Mucosa of stomach (tissue), 1 donor: Measurements from ENCODE around the gene TMOD2.
A peak's percentile ranks its signal among the peaks of the same experiment; 100 is the strongest.

Experiments
- H3K27me3 ChIP-seq: one replicate; pipeline ENCODE4 v1.7.0; 2013; ENCODE audit warnings: mild to moderate bottlenecking, low read length; ENCODE audit not compliant: control insufficient read depth, insufficient read depth
- H3K36me3 ChIP-seq: one replicate; pipeline ENCODE4 v1.7.0; 2013; ENCODE audit warnings: low read length; ENCODE audit not compliant: control insufficient read depth, insufficient read depth
- H3K4me1 ChIP-seq: one replicate; pipeline ENCODE4 v1.7.0; 2013; ENCODE audit warnings: mild to moderate bottlenecking, low read length; ENCODE audit not compliant: control insufficient read depth, insufficient read depth
- H3K4me3 ChIP-seq: one replicate; pipeline ENCODE4 v1.7.0; 2013; ENCODE audit warnings: low read length
- H3K9ac ChIP-seq: one replicate; pipeline ENCODE4 v1.7.0; 2013; ENCODE audit warnings: mild to moderate bottlenecking, low read length, moderate library complexity
- H3K9me3 ChIP-seq: one replicate; pipeline ENCODE4 v1.7.0; 2013; ENCODE audit warnings: mild to moderate bottlenecking, low read length, moderate library complexity; ENCODE audit not compliant: control insufficient read depth
- donor health status: Pancreatic carcinoma.

Gene TMOD2

GRCh38 chr15:51721199-51721960 lies 30.0 kb upstream of the TMOD2 start:
- no peaks in the 10 kb centered on the region for H3K27me3 ChIP-seq
- no peak overlapping the region for H3K9ac ChIP-seq
- no peaks in the 10 kb centered on the region for H3K4me1 ChIP-seq
- no peaks in the 10 kb centered on the region for H3K9me3 ChIP-seq
- no peak overlapping the region for H3K4me3 ChIP-seq
- H3K36me3 ChIP-seq = no peaks in the 10 kb centered on the region

GRCh38 chr15:51724199-51724598 lies 27.2 kb upstream of the TMOD2 start:
- Histone ChIP-seq H3K27me3 (no peaks in the 10 kb centered on the region), H3K4me3 (no peak overlapping the region), H3K9me3 (no peaks in the 10 kb centered on the region), H3K9ac (no peak overlapping the region), H3K36me3 (no peaks in the 10 kb centered on the region), H3K4me1 (no peaks in the 10 kb centered on the region)

- Histone ChIP-seq H3K36me3 (no peaks in the 10 kb centered on the region), H3K4me1 (no peaks in the 10 kb centered on the region), H3K9me3 (no peaks in the 10 kb centered on the region), H3K27me3 (no peaks in the 10 kb centered on the region), H3K9ac (no peak overlapping the region), H3K4me3 (no peak overlapping the region)
Measured at GRCh38 chr15:51724673-51725072, 26.7 kb upstream of the TMOD2 start.

- Histone ChIP-seq H3K4me1 (peaks cover 9% of the 10 kb centered on the region), H3K9ac (no peak overlapping the region), H3K9me3 (no peaks in the 10 kb centered on the region), H3K27me3 (no peaks in the 10 kb centered on the region), H3K4me3 (no peak overlapping the region), H3K36me3 (no peaks in the 10 kb centered on the region)
Measured at GRCh38 chr15:51726302-51727073, 24.9 kb upstream of the TMOD2 start.

- Histone ChIP-seq H3K27me3 (no peaks in the 10 kb centered on the region), H3K36me3 (no peaks in the 10 kb centered on the region), H3K9ac (no peak overlapping the region), H3K9me3 (no peaks in the 10 kb centered on the region), H3K4me1 (peaks cover 17% of the 10 kb centered on the region), H3K4me3 (no peak overlapping the region)
Measured at GRCh38 chr15:51727141-51727897, 24.1 kb upstream of the TMOD2 start.

- no peaks in the 10 kb centered on the region for H3K9me3 ChIP-seq
- peak overlapping the region; percentile 68 for H3K9ac ChIP-seq
- peak overlapping the region; percentile 17 for H3K4me3 ChIP-seq
- peaks cover 27% of the 10 kb centered on the region for H3K4me1 ChIP-seq
- no peaks in the 10 kb centered on the region for H3K36me3 ChIP-seq
- H3K27me3 ChIP-seq = no peaks in the 10 kb centered on the region
Measured at GRCh38 chr15:51731549-51732267, 19.7 kb upstream of the TMOD2 start.

GRCh38 chr15:51732646-51733045 lies 18.8 kb upstream of the TMOD2 start:
- H3K27me3 ChIP-seq = no peaks in the 10 kb centered on the region
- H3K4me3 ChIP-seq = no peak overlapping the region
- H3K36me3 ChIP-seq = no peaks in the 10 kb centered on the region
- H3K4me1 ChIP-seq = peaks cover 27% of the 10 kb centered on the region
- no peaks in the 10 kb centered on the region for H3K9me3 ChIP-seq
- H3K9ac ChIP-seq = no peak overlapping the region

- Histone ChIP-seq H3K9ac (no peak overlapping the region), H3K9me3 (no peaks in the 10 kb centered on the region), H3K4me3 (no peak overlapping the region), H3K27me3 (no peaks in the 10 kb centered on the region), H3K4me1 (peaks cover 32% of the 10 kb centered on the region), H3K36me3 (no peaks in the 10 kb centered on the region)
Measured at GRCh38 chr15:51735228-51736010, 16.0 kb upstream of the TMOD2 start.

- no peaks in the 10 kb centered on the region for H3K36me3 ChIP-seq
- H3K9me3 ChIP-seq = no peaks in the 10 kb centered on the region
- H3K9ac ChIP-seq = peak overlapping the region; percentile 51
- no peaks in the 10 kb centered on the region for H3K27me3 ChIP-seq
- peaks cover 27% of the 10 kb centered on the region for H3K4me1 ChIP-seq
- H3K4me3 ChIP-seq = no peak overlapping the region
Measured at GRCh38 chr15:51736069-51736468, 15.3 kb upstream of the TMOD2 start.

- Histone ChIP-seq H3K4me1 (peaks cover 19% of the 10 kb centered on the region), H3K9ac (peak overlapping the region; percentile 70), H3K27me3 (no peaks in the 10 kb centered on the region), H3K9me3 (no peaks in the 10 kb centered on the region), H3K4me3 (no peak overlapping the region), H3K36me3 (no peaks in the 10 kb centered on the region)
Measured at GRCh38 chr15:51736751-51737521, 14.5 kb upstream of the TMOD2 start.
